ENCODE measurements around the gene PPP1R16B.

DNA sequence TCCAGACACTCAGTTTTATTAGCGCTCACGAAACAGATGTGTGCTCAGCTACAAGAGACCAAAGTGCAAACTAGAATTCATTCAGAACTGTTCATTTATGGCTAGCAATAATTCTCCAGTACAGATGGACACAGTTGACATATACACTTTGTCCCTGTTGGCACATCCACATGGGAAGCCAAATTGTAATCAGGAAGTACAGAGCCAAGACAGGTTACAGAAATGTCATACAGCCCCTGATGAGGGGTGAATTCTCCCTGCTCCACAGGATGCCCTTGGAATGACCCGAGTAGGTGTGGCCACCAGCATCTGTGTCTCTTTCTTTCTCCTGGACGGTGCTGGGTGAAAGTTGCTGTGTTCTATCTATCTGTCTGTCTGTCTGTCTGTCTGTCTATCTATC, 164.2 kb downstream of the PPP1R16B start:
- no peak for TF ChIP-seq SP1 (IDR thresholded peaks at IDR 0.05; ENCODE audit: low read depth, low read length)
- no peak for TF ChIP-seq POLR2A (IDR thresholded peaks at IDR 0.05; ENCODE audit: low read depth, low read length)
- no peak for TF ChIP-seq CTCF (IDR thresholded peaks at IDR 0.05 in 2 of 3, conservative IDR thresholded peaks at IDR 0.05 in 1 of 3; ENCODE audit: control insufficient read depth in 2 of 3, extremely low read depth in 1 of 3, insufficient read depth in 1 of 3, low read depth in 3 of 3, low read length in 3 of 3)
- TF ChIP-seq NFYB (IDR thresholded peaks at IDR 0.05; ENCODE audit: insufficient read depth, low read depth, low read length) = no peak
- TF ChIP-seq POLR2AphosphoS5 (IDR thresholded peaks at IDR 0.05; ENCODE audit: low read length) = no peak
- TF ChIP-seq SIX5 (IDR thresholded peaks at IDR 0.05; ENCODE audit: low read depth, low read length, severe bottlenecking) = no peak
- TF ChIP-seq CHD2 (IDR thresholded peaks at IDR 0.05; ENCODE audit: borderline replicate concordance, low read depth, low read length) = no peak
- no peak for TF ChIP-seq NRF1 (conservative IDR thresholded peaks at IDR 0.05; ENCODE audit: low read depth, low read length)
- TF ChIP-seq YY1 (IDR thresholded peaks at IDR 0.05; ENCODE audit: low read depth, low read length) = no peak
- no peak for TF ChIP-seq SMC3 (IDR thresholded peaks at IDR 0.05; ENCODE audit: borderline replicate concordance, low read length)
- TF ChIP-seq, protein P1, sequence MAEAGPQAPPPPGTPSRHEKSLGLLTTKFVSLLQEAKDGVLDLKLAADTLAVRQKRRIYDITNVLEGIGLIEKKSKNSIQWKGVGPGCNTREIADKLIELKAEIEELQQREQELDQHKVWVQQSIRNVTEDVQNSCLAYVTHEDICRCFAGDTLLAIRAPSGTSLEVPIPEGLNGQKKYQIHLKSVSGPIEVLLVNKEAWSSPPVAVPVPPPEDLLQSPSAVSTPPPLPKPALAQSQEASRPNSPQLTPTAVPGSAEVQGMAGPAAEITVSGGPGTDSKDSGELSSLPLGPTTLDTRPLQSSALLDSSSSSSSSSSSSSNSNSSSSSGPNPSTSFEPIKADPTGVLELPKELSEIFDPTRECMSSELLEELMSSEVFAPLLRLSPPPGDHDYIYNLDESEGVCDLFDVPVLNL (IDR thresholded peaks at IDR 0.05; ENCODE audit: low read depth, low read length) = no peak

Measured in GM12878 (cell line).